Measurements from ENCODE around the gene RLN3.

- TF ChIP-seq CTCF (conservative IDR thresholded peaks at IDR 0.05) (no peak; the same call in 1 of the 2 replicates), ZFX (IDR thresholded peaks at IDR 0.05) (no peak)
Measured at GRCh38 chr19:14023404-14024235, 4.3 kb upstream of the RLN3 start.

All from C4-2B (cell line).